Left cardiac atrium (tissue), 4 donors: Measurements from ENCODE around the gene KIF26A. TPM values are rescaled to one million over a fixed set of nuclear protein-coding genes. Genes with fewer than 3 reads are reported as not detected.
A peak's percentile ranks its signal among the peaks of the same experiment; 100 is the strongest.

ENCODE experiments used
- ATAC-seq, 2 donors: fragments of 200-7000 bp; cut with Tn5 transposase; one replicate each; pipeline ENCODE4 v1.9.1; 2020; ENCODE audit warnings: mild to moderate bottlenecking in 2 of 2, moderate library complexity in 2 of 2
- DNase-seq: peaks from one replicate; pipeline ENCODE4 v3.0.0-alpha.2; 2020
- intact Hi-C, 2 donors: fragments of 100-400 bp; cut with DNase I; formaldehyde crosslinking; loops; one replicate each; pipeline versions ENCODE4 v1.14.1 to v1.15.1; 2022 to 2023
- total RNA-seq, 2 donors: library from RNA; stranded (reverse); fragmentation: NEBNext Ultra II Directional; extraction: Animal tissue kit (Norgen Biotek cat#: 25700); gene quantifications; one replicate each; pipeline ENCODE4 v1.2.1, GENCODE V29; 2021
- donor health status: DM: no; HTN: yes; CAD: no.
- donor health status: DM: no; HTN: yes; CAD: no; lungs with severe emphysema.
- donor health status: DM: yes; HTN: yes; CAD: no.
- donor health status: Dilated cardiomyopathy.

Gene KIF26A
- total RNA-seq, 2 donors from 2014 or later = 7.6 to 8.1 TPM

DNA sequence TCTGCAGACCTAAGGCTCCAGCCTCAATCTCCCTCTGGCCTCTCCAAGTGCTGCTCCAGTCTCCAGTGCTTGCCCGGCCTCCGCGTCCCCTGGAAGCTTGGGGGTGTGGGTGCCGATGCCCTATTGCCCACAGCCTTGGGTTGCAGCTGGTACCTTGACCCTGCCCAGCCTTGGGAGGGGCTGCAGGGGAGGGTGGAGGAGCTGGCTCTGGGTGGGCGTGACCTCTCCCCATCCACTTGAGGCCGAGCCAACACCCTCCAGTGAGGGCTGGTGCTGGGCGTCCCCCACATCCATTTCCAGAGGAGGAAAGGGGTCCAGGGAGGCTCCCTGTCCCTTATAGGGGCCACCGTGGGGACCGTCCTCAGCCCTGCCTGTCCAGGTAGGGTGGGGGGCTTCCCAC is 24.1 kb downstream of the KIF26A start:
- DNase-seq = no peak
- no peak for ATAC-seq
- intact Hi-C loops = no loop called here

DNA sequence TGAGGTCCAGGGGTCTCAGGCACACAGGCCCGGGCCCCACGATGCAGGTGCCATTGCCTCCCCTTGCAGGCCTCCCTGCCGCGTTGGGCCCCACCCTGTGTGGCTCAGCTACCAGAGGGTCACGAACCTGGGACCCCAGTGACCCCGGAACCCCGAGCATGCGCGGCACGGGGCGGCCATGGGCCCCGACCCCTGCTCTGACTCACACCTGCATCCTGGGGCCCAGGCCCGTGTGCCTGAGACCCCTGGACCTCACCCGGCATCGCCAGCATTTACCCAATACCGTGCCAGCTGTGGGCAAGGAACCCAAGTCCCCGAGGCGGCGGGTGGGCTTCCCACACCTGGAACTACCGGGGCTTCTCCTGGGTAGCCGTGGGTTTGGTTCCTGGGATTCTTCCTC is 25.2 kb downstream of the KIF26A start:
- ATAC-seq = no peak
- intact Hi-C loops = no loop called here
- DNase-seq = no peak

DNA sequence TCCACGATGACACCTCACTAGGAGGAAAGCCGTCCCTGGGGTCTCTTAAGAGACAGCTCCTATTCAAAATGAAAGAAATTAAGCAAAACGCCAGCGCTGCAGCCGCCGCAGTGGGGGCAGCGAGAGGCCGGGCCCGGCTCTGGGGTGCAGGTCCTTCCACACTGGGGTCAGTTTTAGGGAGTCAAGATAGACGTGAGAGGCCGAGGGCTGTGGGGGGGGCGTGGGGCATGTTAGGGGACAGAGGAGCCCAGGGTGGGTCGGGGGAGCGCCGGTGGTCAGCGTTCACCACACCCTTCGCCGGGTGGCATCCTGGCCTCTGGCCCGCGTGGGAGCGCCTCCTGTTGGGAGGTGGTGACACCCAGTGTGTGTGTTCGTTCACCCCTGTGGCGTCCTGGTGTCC is 25.7 kb downstream of the KIF26A start:
- no peak for ATAC-seq
- intact Hi-C loops = no loop called here
- no peak for DNase-seq

DNA sequence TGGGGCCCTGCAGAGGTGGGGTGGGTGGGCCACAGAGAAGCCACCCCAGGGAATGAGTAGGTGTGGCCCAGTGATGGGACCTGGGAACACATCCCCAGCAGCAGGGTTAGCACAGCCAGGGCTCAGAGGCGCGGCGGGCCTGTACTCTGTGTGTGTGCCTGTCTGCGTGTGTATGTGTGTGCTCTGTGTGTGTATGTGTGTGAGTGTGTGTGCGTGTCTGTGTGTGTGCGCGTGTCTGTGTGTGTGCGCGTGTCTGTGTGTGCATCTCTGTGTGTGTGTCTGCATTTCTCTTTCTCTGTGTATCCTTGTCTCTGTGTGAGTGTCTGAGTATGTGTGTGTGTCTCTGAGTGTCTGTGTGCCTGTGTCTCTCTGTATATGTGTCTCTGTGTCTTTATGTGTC is 26.1 kb downstream of the KIF26A start:
- ATAC-seq (no peak), DNase-seq (no peak)
- intact Hi-C loops = no loop called here

DNA sequence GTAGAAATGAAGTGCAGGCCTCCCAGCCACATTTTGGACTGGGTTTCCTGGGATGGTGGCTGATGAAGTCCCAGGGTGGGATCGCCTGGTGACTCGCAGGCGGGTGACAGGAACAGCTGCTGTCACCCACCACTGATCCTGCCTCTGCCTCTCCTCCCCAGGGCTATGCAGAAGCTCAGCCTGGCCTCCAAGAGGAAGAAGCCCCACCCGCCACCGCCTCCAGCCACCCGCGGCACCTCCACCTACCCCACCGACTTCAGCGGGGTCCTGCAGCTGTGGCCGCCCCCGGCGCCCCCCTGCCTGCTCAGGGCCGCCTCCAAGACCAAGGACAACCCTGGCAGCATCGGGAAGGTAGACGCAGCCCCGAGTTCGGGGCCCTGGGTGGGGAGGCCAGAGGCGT is 28.3 kb downstream of the KIF26A start:
- intact Hi-C loops = no loop called here
- ATAC-seq (no peak), DNase-seq (no peak)

DNA sequence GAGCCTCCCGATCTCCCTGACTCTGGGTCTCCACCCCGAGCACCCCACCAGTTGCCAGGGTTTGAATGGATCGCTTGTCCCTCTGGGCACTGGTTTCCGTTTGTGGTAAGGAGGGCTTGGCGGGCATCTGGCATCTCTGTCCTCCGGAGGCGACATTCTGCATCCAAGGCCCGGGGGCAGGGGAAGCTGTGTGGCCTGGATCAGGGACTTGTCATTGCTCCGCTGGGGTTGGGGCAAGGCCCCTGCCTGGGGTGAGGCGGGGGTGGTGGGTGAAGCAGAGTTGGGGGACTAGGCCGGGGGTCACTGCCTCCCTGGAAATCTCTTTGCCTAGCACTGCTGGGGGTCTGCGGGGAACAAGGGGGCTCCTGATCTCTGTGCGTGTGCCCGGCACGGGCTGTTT is 30.2 kb downstream of the KIF26A start:
- ATAC-seq = no peak
- no peak for DNase-seq
- intact Hi-C loops = no loop called here

DNA sequence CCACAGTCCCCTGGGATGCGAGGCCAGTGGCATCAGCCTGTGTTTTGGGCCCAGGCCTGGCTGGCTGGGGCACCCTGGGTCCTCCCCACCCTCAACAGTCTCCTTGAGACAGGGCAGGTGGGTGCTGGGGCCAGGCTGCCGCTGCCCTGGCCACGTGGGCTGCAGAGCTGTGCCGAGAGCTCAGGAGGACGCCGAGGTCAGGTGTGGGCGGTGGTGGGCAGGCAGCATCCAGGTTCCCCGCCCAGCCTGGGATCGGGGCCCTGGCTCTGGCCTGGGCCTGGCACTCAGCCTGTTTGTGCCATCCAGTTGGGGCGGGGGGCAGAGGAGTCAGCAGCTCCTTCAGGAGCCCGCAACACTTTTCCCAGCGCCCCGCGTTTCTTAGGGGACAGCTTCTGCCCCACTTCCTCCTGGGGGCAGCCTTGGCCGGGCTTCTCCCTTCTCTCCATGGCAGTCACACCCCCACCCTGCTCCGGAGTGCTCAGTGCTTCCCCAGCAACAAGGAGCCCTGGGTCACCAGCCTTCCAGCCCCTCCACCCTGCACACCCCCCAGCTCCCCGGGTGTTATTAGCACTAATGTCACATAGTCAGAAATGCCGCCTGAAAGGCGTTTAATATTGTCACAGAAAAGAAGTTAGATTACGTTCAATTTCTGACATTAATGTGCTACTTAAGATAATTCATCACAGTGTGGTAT is 30.8 kb downstream of the KIF26A start:
- DNase-seq = no peak
- ATAC-seq = no peak
- intact Hi-C loops = no loop called here

DNA sequence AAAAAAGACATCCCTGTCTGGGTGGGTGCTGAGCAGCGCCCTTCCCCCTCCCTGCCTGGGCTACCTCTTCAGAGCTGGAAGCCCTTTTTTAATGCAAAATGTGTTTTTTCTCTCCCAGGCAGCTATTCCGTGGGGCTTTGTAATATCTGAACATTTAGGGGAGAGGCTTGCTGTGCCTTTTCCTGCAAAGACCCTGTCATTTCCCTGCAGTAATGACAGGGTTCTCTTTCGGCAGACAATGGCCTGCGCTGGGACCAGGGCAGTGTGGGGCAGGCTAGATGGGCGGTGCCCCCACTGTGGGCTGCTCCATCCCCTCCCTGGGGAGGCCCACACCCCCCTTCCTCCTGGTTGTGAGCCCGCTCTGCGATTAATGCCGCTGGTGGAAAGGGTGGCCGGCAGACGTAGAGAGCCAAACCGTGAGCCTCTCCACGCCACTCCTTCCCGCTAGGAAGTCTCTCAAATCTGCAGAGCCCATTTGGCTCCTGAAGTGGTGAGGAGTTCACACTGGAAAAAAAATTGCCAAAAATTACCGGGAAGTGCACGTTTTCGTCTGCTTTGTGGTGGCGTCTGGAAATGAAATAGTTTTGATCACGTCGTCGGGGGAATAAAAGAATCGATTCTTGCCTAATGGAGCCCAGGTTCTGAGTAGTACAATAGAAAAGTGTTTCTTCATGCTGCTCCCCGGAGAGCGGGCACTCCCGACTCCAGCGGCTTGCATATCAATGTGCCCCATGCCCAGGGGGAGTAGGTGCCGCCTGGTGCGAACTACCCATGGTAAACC is 31.5 kb downstream of the KIF26A start:
- intact Hi-C loops = no loop called here
- DNase-seq = no peak
- ATAC-seq = peak in 1 of 2 donors; percentile 30

DNA sequence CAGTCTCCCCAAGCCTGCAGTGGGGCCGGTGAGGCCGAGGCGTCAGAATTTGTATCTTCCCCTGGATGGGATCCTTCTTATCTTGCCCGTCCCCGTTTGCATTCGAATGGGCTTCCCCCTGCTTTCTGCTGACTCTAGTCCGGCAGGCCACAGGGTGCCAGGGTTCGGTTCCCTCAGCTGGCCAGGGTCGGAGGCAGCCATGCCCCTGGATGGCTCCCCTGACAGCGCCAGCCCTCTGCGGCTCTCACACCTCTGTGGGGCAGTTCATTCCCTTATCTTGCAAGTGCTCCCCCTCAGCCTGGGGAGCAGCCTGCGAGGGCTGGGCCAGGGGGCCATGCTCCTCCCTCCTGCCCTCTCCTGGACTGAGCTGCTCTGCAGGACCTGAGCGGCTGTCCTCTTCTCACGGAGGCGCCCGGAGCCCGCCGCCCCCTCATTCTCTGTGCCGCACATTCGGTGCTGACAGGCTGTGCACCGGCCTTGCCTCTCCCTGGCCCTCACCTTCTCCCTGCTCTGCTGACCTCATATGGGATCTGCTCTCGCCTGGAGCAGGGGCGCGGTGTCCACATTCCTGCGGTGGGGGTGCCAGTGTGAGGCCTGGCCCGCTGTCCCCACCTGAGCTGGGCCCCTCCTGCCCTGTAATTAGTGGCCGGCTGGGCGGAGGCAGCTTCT is 32.8 kb downstream of the KIF26A start:
- ATAC-seq (no peak), DNase-seq (no peak)
- intact Hi-C loops = no loop called here

DNA sequence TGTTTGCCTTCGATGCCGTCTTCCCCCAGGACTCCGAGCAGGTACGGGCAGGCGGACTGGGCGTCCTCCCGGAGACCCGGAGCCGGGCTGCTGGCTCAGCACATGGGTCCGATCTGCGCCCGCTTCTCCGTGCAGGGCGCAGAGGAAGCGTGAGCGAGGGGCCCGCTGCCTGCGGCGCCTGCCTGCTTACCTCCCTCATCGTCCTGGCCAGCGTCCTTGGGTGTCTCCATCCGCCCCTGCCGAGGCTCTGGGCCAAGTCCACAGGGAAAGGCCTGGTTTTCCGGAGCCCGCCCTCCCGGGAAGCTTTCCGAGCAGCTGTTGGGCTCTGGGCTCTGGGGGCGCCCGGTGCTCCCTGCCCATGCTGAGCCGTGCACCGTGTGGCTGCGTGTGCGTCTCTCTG is 33.5 kb downstream of the KIF26A start:
- intact Hi-C loops = no loop called here
- peak in 1 of 2 donors; percentile 9 for ATAC-seq
- DNase-seq = peak; percentile 55

DNA sequence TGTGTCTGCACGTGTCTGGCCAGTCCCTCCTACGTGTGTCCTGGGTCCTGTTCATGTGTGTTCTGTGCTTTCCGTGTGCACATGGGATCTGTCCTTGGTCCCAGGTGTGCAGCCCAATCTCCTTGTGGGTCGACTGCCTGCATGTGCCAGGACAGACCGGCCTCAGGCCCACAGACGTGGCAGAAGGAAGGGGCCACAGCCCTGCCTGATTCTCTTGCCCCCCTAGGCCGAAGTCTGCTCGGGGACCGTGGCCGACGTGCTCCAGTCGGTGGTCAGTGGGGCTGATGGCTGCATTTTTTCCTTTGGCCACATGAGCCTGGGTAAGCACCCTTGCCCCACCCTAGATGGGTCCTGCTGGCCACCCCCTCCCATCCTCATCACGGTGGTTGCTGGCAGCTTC is 34.0 kb downstream of the KIF26A start:
- ATAC-seq (no peak), DNase-seq (no peak)
- intact Hi-C loops = no loop called here

DNA sequence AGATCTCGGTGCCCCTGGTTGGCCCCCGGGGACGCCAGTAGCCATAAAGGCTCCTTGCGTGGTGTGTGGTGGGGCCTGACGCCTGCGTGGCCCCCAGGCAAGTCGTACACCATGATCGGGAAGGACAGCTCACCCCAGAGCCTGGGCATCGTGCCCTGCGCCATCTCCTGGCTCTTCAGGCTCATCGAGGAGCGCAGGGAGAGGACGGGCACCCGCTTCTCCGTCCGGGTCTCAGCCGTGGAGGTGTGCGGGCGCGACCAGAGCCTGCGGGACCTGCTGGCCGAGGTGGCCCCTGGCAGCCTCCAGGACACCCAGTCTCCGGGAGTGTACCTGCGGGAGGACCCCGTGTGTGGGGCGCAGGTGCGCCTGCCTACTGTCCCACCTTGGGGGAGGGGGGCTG is 34.5 kb downstream of the KIF26A start:
- DNase-seq (no peak), ATAC-seq (no peak)
- intact Hi-C loops = no loop called here

DNA sequence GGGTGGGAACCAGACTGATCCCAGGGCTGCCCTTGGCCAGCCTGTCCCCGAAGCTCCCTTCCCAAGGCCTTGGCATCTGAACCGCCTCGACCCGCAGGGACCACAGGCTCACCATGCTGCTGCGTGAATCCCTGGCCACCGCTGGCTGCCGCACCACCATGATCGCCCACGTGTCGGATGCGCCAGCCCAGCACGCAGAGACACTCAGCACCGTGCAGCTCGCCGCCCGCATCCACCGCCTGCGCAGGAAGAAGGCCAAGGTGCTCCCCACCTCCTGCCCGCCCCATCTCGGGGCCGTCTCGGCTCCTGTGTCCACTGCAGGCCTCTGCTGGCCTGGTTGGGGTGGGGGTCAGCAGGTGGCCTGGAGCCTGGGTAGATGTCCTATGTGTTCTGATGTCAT is 35.7 kb downstream of the KIF26A start:
- DNase-seq = no peak
- no peak for ATAC-seq
- intact Hi-C loops = no loop called here

DNA sequence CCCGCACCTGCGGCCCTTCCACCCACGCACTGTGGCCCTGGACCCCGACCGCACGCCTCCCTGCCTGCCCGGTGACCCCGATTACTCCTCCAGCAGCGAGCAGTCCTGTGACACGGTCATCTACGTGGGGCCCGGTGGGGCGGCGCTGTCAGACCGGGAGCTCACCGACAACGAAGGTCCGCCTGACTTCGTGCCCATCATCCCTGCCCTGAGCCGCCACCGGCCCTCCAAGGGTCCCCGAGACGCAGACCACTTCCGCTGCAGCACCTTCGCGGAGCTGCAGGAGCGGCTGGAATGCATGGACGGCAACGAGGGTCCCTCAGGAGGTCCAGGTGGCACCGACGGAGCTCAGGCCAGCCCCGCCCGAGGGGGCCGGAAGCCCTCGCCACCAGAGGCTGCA is 36.7 kb downstream of the KIF26A start:
- ATAC-seq (no peak), DNase-seq (no peak)
- intact Hi-C loops = no loop called here

DNA sequence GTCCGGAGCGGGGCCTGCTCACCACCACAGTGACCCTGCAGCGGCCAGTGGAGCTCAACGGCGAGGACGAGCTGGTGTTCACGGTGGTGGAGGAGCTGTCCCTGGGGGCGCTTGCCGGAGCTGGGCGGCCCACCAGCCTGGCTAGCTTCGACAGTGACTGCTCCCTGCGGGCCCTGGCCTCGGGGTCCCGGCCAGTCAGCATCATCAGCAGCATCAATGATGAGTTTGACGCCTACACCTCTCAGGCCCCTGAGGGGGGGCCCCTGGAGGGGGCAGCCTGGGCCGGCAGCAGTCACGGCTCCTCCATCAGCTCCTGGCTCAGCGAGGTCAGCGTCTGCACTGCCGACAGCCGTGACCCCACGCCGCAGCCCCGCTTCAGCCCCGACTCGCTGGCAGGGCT is 37.4 kb downstream of the KIF26A start:
- DNase-seq = no peak
- intact Hi-C loops = no loop called here
- ATAC-seq = no peak

DNA sequence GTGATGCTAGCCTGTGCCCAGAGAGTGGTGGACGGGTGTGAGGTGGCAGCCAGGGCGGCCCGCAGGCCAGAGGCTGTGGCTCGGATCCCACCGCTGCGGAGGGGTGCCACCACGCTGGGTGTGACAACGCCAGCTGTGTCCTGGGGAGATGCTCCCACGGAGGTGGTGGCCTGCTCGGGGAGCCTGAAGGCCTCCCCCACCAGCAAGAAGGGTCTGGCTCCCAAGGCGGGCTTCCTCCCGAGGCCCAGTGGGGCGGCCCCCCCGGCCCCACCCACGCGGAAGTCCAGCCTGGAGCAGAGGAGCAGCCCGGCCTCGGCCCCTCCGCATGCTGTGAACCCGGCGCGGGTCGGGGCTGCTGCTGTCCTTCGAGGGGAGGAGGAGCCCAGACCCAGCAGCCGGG is 38.2 kb downstream of the KIF26A start:
- intact Hi-C loops = no loop called here
- ATAC-seq (no peak), DNase-seq (no peak)

DNA sequence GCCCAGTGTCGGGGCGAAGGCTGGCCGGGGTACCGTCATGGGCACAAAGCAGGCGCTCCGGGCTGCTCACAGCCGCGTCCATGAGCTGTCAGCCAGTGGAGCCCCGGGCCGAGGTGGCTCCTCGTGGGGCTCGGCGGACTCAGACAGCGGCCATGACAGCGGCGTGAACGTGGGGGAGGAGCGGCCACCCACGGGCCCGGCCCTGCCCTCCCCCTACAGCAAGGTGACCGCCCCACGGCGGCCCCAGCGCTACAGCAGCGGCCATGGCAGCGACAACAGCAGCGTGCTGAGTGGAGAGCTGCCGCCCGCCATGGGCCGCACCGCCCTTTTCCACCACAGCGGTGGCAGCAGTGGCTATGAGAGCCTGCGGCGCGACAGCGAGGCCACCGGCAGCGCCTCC is 39.0 kb downstream of the KIF26A start:
- DNase-seq (no peak), ATAC-seq (no peak)
- intact Hi-C loops = no loop called here

DNA sequence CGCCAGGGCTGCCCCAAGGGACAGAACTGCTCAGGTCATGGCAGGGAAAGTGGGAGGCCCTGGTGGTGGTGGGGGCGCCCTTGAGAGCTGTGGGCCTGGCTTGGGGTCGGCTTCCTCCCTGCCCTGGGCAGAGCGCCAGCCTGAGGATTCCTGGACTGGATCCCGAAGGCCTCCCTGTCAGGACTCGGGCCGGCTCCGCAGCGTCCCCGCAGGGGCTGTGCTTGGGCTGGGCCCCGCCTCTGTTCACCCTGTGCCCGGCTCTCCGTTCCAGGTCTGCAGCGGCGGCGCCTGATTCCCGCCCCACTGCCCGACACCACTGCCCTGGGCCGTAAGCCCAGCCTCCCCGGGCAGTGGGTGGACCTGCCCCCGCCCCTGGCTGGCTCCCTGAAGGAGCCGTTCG is 39.9 kb downstream of the KIF26A start:
- intact Hi-C loops = no loop called here
- ATAC-seq = no peak
- DNase-seq = peak; percentile 62

DNA sequence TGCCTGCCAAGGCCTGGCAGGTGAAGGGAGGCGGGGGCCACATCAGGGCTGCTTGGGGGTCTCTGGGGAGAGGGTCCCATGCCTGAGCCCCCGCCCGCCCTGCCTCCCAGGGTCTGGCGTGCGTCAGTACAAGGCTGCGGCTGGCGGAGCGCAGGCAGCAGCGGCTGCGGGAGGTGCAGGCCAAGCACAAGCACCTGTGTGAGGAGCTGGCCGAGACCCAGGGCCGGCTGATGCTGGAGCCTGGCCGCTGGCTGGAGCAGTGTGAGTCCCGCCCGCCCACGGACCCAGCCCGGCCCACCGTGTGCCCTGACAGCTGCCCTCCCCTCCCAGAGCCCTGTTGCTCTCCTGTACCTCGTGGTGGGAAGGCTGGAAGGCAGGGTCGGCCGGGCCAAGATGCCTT is 40.7 kb downstream of the KIF26A start:
- DNase-seq = no peak

DNA sequence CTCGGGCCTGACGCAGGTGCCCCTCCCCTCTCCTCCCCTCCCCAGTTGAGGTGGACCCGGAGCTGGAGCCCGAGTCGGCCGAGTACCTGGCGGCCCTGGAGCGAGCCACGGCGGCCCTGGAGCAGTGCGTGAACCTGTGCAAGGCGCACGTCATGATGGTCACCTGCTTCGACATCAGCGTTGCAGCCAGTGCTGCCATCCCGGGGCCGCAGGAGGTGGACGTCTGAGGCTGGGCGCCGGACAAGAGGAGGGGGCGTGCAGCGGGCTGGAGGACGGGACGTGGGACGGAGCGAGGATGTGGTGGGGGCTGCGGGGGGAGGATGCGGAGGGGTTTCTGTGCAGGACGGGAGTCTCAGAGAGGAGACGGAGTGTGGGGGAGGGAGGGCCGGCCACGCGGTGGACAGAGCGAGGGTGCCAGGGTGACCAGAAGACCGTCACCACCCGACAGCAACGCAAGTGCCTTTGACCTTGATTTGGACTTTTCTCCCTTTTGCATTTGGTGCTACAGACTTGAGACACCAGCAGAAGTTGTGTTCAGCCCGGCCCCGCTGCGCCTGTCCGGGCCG is 41.3 kb downstream of the KIF26A start:
- intact Hi-C loops = no loop called here
- DNase-seq (no peak), ATAC-seq (no peak)

More for the DNA sequence above, 40.7 kb downstream of the KIF26A start:
- no peak for ATAC-seq
- intact Hi-C loops = no loop called here
